ENCODE measurements around the gene VWA5B1.

- TF ChIP-seq POLR2A (IDR thresholded peaks at IDR 0.05; ENCODE audit: low read depth, low read length) (no peak), RAD21 (IDR thresholded peaks at IDR 0.05; ENCODE audit: low read length) (no peak), RFX5 (IDR thresholded peaks at IDR 0.05; ENCODE audit: low read depth, low read length) (no peak), MAFK (IDR thresholded peaks at IDR 0.05; ENCODE audit: low read depth, low read length) (no peak), RCOR1 (IDR thresholded peaks at IDR 0.05; ENCODE audit: insufficient replicate concordance, low read length) (no peak), USF2 (IDR thresholded peaks at IDR 0.05; ENCODE audit: low read depth, low read length) (no peak), MAZ (IDR thresholded peaks at IDR 0.05; ENCODE audit: borderline replicate concordance, low read depth, low read length) (no peak), NFE2L2 (IDR thresholded peaks at IDR 0.05; ENCODE audit: low read depth, low read length) (no peak)
- TF ChIP-seq, protein P1, sequence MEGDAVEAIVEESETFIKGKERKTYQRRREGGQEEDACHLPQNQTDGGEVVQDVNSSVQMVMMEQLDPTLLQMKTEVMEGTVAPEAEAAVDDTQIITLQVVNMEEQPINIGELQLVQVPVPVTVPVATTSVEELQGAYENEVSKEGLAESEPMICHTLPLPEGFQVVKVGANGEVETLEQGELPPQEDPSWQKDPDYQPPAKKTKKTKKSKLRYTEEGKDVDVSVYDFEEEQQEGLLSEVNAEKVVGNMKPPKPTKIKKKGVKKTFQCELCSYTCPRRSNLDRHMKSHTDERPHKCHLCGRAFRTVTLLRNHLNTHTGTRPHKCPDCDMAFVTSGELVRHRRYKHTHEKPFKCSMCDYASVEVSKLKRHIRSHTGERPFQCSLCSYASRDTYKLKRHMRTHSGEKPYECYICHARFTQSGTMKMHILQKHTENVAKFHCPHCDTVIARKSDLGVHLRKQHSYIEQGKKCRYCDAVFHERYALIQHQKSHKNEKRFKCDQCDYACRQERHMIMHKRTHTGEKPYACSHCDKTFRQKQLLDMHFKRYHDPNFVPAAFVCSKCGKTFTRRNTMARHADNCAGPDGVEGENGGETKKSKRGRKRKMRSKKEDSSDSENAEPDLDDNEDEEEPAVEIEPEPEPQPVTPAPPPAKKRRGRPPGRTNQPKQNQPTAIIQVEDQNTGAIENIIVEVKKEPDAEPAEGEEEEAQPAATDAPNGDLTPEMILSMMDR (conservative IDR thresholded peaks at IDR 0.05; ENCODE audit: low read depth, low read length): no peak
These were observed 29.6 kb upstream of the VWA5B1 start for GRCh38 chr1:20261095-20261494.

Data from IMR-90 (cell line).